Measurements from ENCODE around the gene DGKZ. TPM values are rescaled to one million over a fixed set of nuclear protein-coding genes. Genes with fewer than 3 reads are reported as not detected.

The DGKZ gene
- total and polyA plus RNA-seq, 4 donors: 33.3 to 63.2 (median 44.1) TPM

- Histone ChIP-seq H3K4me1 (ENCODE audit: control insufficient read depth in 5 of 5, insufficient read depth in 5 of 5, low read length in 5 of 5) (peaks cover 3 to 33% (median 15%) of the 10 kb centered on the region in 5 donors), H3K27me3 (ENCODE audit: control insufficient read depth in 3 of 3, insufficient read depth in 3 of 3, low read length in 2 of 3) (peaks cover 0 to 5% (median 0%) of the 10 kb centered on the region in 3 donors), H3K9me3 (ENCODE audit: control insufficient read depth in 4 of 4, insufficient read depth in 3 of 4, low read length in 3 of 4) (no peaks in the 10 kb centered on the region), H3K27ac (ENCODE audit: low read depth in 1 of 2, low read length in 1 of 2) (no peak overlapping the region), H3K4me3 (no peak overlapping the region), H3K36me3 (ENCODE audit: control insufficient read depth in 4 of 4, insufficient read depth in 4 of 4, low read length in 4 of 4) (peaks cover 0 to 4% (median 0%) of the 10 kb centered on the region in 4 donors), H3K9ac (ENCODE audit: insufficient read depth in 1 of 2, low read length in 2 of 2) (no peak overlapping the region)
- ATAC-seq (ENCODE audit: insufficient read depth, low FRiP score) (no peak), DNase-seq (no peak)
- WGBS, 2 donors: 59 to 63% methylated on average over 3 of the region's 3 CpGs
- no peak for TF ChIP-seq CTCF (IDR thresholded peaks at IDR 0.05; ENCODE audit: control extremely low read depth, extremely low read depth)
These were observed 3.4 kb downstream of the DGKZ start for GRCh38 chr11:46350695-46351094.

GRCh38 chr11:46351148-46351547 lies 3.9 kb downstream of the DGKZ start:
- no peak overlapping the region for H3K27ac ChIP-seq (ENCODE audit: low read depth in 1 of 2, low read length in 1 of 2)
- H3K36me3 ChIP-seq (ENCODE audit: control insufficient read depth in 4 of 4, insufficient read depth in 4 of 4, low read length in 4 of 4): peaks cover 0 to 4% (median 0%) of the 10 kb centered on the region in 4 donors
- peaks cover 3 to 33% (median 13%) of the 10 kb centered on the region in 5 donors for H3K4me1 ChIP-seq (ENCODE audit: control insufficient read depth in 5 of 5, insufficient read depth in 5 of 5, low read length in 5 of 5)
- DNase-seq (no peak), ATAC-seq (ENCODE audit: insufficient read depth, low FRiP score) (no peak)
- TF ChIP-seq CTCF (IDR thresholded peaks at IDR 0.05; ENCODE audit: control extremely low read depth, extremely low read depth): no peak
- H3K27me3 ChIP-seq (ENCODE audit: control insufficient read depth in 3 of 3, insufficient read depth in 3 of 3, low read length in 2 of 3): peaks cover 0 to 5% (median 0%) of the 10 kb centered on the region in 3 donors
- H3K9ac ChIP-seq (ENCODE audit: insufficient read depth in 1 of 2, low read length in 2 of 2): no peak overlapping the region
- H3K9me3 ChIP-seq (ENCODE audit: control insufficient read depth in 4 of 4, insufficient read depth in 3 of 4, low read length in 3 of 4): no peaks in the 10 kb centered on the region
- 85 to 88% methylated on average over 8 of the region's 8 CpGs for WGBS, 2 donors
- H3K4me3 ChIP-seq: no peak overlapping the region

- TF ChIP-seq CTCF (IDR thresholded peaks at IDR 0.05; ENCODE audit: control extremely low read depth, extremely low read depth): no peak
- ATAC-seq (ENCODE audit: insufficient read depth, low FRiP score): no peak
- no peak for DNase-seq
- Histone ChIP-seq H3K9ac (ENCODE audit: insufficient read depth in 1 of 2, low read length in 2 of 2) (no peak overlapping the region), H3K36me3 (ENCODE audit: control insufficient read depth in 4 of 4, insufficient read depth in 4 of 4, low read length in 4 of 4) (peaks cover 0 to 4% (median 0%) of the 10 kb centered on the region in 4 donors), H3K9me3 (ENCODE audit: control insufficient read depth in 4 of 4, insufficient read depth in 3 of 4, low read length in 3 of 4) (no peaks in the 10 kb centered on the region), H3K27me3 (ENCODE audit: control insufficient read depth in 3 of 3, insufficient read depth in 3 of 3, low read length in 2 of 3) (peaks cover 0 to under 1% (median 0%) of the 10 kb centered on the region in 3 donors), H3K4me1 (ENCODE audit: control insufficient read depth in 5 of 5, insufficient read depth in 5 of 5, low read length in 5 of 5) (peaks cover 3 to 33% (median 9%) of the 10 kb centered on the region in 5 donors), H3K27ac (ENCODE audit: low read depth in 1 of 2, low read length in 1 of 2) (no peak overlapping the region), H3K4me3 (no peak overlapping the region)
- WGBS, 2 donors: 73 to 80% methylated on average over 5 of the region's 5 CpGs
These were observed 4.3 kb downstream of the DGKZ start for GRCh38 chr11:46351606-46352005.

Data from lung (tissue), 12 donors.